ENCODE data around the gene EIF4G1.

EIF4G1 gene

GRCh38 chr3:184350618-184351017 lies 36.2 kb downstream of the EIF4G1 start:
- no peak for DNase-seq (ENCODE audit: low spot score)

DNA sequence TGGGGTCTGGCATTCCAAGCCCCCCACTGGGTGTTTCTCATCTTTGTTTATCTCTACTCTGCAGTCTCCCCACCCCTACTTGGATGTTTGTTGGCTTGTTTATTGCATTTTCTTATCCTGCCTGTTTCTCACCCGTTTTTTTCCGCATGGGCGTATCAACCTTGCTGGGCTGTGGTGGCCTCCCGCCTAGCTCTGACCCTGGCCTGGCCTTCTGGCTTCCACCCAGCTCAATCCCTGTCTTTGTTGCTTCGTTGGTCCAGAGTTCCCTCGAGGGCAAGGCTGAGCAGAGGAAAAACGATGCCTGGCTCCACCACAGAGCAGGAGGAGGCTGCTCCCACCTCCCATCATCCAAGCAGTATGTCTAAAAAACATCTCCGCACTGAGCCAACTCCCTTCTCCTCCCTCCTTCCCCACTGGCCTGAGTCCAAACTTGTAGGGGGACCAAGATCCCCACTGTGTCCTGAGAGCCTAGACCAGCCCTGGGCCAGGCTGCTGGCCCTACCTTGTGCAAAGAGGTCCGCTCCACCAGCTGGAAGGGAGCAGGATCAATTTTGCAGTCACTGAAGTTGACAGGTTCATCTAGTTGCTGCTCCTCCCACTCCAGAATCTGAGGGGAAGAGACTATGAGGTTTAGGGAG lies 37.2 kb downstream of the EIF4G1 start:
- DNase-seq (ENCODE audit: low spot score): no peak

- no peak for DNase-seq (ENCODE audit: low spot score)
These were observed 37.9 kb downstream of the EIF4G1 start for GRCh38 chr3:184352149-184352785.

GRCh38 chr3:184352897-184353545 lies 38.6 kb downstream of the EIF4G1 start:
- no peak for DNase-seq (ENCODE audit: low spot score)

DNA sequence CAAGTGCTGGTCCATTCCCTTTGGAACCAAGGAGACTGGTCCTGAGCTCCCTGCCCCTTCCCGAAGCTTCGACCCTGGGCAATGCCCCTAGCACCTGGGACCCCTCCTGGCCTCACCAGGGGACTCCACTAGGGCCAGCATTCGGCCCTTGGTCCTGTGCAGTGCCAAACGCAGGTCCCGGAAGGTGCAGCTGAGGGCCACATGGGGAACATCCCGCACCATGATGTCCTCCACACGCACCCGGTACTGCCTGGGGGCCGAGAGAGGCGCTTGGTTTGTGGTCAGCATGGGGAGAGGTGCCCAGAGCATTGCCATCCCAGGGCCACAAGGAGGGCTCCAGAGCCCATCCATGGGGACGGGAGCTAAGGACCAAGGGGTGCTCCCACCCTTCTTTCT lies 39.1 kb downstream of the EIF4G1 start:
- DNase-seq (ENCODE audit: low spot score): no peak

DNA sequence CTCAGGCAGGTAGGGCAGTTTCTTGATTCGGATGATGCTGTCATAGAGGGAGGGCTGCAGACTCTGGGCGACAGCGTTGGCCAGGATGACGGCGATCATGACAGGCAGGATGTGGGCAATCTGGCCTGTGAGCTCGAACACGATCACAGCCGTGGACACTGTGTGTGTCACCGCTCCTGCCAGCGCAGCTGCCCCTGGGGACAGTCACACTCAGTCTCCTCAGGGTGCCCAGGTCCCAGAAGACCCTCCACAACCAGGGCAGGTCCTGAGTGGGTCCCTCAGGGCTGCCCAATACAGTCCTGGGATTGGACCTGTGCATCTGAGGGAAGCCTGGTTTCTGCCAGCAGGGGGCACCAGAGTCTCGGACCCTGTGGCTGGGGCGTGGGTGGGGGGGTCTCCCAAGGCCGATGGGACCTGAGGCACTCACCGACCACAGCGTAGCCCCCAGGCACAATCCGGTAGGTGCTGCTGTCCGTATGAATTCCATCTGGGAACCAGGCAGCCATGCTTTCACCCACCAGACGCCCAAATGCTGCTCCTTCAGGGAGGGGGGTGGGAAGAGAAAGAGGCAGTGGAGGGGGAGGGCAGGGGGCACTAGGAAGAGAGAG lies 39.8 kb downstream of the EIF4G1 start:
- peak; percentile 67 for DNase-seq (ENCODE audit: low spot score)

DNA sequence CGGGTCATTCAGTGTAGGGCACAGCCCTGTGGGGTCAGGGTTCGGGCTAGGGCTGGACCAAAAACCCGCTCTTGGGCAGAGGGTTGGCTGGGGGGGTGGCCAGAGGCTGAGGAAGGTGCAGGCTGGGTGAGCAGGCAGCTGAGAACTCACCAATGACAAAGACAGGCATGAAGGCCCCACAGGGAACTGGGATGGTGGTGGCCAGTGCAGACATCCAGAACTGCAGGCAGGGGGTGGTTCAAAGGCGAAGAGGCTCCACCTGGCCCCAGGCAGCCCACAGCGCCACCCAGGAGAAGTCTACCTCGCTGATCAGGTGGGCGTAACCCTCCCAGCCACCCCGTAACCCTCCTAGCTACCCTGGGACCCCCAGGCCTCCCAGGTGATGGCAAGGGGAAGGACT lies 40.3 kb downstream of the EIF4G1 start:
- DNase-seq (ENCODE audit: low spot score): no peak

- DNase-seq (ENCODE audit: low spot score): no peak
These were observed 41.0 kb downstream of the EIF4G1 start for GRCh38 chr3:184355261-184356040.

DNA sequence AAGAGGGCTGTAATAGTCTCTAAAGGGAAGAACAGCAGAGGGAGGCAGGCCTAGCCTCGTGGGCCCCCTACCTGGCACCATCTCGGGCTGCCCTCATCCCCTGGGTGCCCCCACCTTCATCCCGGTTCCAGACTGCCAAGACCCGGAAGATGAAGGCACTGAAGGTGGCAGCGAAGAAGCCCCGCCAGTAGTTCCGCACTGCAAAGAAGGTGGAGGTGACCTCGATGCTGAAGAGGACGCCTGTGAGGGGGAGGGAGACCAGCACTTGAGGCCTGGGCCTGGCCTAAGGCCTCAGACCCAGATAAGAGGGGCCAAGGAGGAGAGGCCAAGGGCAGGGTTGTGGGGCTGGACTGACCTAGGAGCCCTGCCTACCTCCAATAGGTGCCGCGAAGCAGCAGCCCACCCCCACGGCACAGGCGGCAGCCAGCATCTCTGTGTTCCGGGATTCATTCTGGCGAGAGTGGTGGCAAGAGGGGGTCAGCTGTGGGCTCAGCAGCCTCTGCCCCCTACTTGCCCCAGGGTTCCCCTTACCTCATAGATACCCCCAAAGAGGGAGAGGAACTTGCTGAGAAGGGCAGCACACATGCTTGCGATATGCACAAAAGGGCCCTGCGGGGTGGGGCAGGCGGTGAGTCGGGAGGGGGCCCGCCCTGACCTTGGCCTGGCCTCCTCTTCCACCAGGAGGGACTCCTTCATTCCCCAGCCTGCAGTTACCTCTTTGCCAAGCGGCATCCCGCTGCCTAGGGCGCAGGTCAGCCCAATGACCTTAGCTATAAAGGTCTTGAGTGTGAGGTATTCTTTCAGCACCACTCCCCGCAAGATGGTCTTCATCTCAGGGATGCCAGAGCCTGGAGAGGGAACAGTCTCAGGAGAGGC lies 43.1 kb downstream of the EIF4G1 start:
- no peak for DNase-seq (ENCODE audit: low spot score)

DNA sequence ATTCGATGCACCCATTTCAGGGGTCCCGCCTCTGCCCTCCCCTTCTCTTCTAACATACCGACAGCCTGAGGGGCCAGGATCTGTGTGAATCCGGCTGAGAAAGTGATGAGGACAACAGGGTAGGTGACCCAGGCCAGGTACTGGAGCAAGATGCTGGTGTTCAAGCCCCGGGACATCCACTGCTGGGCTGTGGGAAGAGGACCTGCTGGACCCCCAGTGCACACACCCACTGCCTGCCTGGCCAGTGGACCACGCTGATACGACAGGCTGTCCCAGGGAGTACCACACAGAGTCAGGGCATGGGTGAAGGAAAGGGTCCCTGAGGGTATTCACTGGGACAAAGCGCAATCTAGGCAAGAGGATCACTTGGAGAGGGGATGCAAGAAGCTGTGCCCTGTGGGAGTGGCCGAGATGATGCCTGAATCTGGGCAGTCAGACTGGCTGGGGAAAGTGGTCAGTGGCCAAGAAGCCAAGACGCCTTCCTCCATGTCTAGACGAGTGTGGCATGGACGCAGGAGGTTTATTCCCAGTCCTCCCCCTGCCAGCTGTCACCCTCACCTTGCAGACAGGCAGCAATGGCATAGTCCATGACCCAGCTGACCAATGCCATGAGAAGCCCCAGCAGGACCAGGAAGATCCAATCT lies 43.8 kb downstream of the EIF4G1 start:
- no peak for DNase-seq (ENCODE audit: low spot score)

DNA sequence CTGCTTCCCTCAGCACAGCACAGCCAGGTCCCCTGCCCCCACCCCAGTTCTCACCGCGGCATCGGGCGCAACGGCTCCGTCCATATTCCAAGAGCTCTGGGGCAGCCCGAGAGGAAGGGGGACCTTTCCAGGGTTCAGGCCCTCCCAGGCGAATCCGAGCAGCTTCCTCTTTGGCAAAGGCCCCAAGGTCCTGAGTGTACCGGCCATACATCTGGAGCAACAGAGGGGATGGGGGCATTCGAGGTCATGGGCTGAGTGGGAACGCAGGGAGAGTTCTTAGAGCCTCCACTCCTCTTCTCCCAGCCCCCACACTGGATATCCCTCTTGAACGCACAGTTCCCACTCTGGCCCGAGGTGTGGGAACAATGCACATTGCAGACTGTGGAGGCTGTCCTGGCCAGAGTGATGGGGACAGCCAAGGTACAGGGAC lies 44.5 kb downstream of the EIF4G1 start:
- no peak for DNase-seq (ENCODE audit: low spot score)

DNA sequence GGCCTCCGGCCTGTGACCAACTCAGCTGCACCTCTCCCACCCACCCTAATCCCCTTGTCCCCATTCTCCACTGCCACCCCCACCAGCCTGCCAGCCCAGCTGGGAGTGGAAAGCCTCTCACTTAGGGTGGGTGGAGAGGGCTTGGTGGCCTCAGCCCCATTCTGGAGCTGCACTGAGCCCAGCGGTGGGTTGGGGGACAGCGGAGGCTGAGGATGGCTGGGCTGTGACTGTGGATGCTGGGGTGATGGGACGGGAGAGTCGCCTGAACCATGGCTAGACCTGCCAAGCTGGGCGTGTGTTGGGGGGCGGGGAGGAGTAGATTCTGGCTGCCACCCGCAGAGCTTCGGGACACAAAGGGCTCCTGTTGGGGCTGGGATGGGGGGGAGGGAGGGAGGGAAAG lies 45.2 kb downstream of the EIF4G1 start:
- DNase-seq (ENCODE audit: low spot score): no peak

GRCh38 chr3:184360070-184360928 lies 45.9 kb downstream of the EIF4G1 start:
- no peak for DNase-seq (ENCODE audit: low spot score)

DNA sequence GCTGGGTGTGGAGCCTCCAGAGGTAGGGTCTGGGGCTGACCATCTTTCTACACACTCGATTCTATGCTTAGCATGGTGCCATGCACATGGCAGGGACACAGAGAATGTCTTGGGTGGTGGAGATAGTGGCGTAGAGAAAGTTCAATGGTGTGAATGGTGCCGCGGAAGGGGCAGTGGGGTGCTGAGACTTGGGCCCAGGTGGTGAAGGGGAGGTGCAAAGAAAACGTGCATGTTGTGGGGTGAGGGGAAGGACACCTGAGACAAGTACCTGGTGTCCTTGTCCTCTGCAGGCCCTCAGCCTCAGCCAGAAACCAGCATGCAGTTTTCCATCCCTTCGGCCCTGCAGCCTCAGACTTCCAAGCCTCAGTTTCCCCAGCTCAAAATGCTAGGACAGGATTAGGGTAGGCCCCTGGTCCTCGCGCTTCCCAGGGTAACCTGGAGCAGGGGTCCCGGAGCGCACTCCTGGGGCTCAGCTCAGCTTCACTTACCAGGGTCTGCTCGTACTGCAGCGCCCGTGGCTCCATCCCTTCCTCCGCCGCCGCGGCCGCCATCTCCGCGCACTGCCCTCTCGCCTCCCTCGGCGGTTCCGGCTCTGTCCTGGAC lies 46.6 kb downstream of the EIF4G1 start:
- DNase-seq (ENCODE audit: low spot score): peak; percentile 32

DNA sequence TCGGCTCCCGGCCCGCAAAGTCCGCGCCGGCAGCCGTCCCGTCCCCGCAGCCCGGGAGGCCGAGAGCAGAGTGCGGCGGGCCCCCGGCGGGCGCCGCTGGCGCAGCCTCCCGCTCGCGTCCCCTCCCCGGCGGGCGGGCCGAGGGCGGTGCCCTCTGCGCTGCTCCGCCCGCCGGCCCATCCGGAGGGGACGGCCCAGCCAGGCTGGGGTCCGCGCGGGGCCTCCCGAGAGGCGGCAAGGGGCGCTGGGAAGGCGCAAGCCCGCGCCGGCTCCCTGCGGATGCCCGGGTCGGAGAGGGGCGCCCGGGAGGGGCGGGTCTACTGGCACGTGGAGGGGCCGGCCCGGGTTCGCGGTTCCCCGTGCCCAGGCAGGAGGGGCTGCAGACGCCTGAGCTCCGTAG lies 47.1 kb downstream of the EIF4G1 start, which contains the start of the genes CLCN2 and POLR2H:
Gene CLCN2, minus strand, starts transcription at position 74 of the 400 bp plus-strand sequence. CDS start 126 bp downstream, outside the sequence.
Gene POLR2H, plus strand, starts transcription at position 179 of the 400 bp plus-strand sequence. CDS start 1,783 bp downstream, outside the sequence.
- DNase-seq (ENCODE audit: low spot score): peak; percentile 61

DNA sequence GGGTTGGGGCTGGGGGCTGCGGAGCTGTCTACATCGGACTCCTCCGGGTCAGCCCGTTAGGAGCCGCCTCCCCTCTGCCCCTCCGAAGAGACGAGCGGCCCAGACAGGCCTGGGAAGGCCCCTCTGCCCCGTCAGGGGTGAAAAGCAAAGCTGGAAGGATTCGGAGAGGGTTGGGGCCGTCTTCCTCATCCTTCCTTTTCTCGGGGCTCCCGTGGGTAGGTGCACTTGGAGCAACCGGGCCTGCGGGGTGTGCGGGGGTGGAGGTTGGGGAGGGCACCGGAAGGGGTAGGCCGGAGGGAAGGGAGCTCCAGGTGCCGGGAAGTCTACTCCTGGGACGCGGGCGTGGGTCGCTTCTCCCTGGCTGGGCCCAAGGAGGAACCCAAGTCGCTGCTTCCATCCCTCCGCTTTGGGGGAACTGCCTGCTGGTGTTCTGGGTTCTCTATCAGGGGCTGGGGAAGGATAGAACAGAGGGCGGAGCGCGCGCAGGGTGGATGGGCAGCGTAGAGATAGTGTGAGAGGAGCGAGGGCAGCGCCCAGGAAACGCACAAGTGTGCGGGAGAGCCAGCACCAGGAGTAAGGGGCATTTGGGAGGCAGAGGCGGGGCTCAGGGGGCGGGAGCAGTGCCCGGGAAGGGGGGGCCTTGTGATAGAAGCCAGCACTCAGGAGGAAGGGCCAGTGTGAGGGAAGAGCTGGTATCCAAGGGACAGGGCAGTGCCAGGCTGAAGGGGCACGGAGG lies 47.7 kb downstream of the EIF4G1 start:
- peak; percentile 74 for DNase-seq (ENCODE audit: low spot score)

GRCh38 chr3:184362668-184363546 lies 48.5 kb downstream of the EIF4G1 start:
- peak; percentile 99 for DNase-seq (ENCODE audit: low spot score)
